SW 1271 (cell line): ENCODE results near the gene C22orf15.

ENCODE experiments used
- DNase-seq, 2 experiments: peaks; one replicate each; lab custom pipeline; 2025; lab: John Stamatoyannopoulos, UW

C22orf15 gene

GRCh38 chr22:23772649-23773473, 10.1 kb downstream of the C22orf15 start, which contains the start of gene MMP11:
Gene MMP11, plus strand, starts transcription at chr22:23772849. Its CDS starts 22 bp downstream, at chr22:23772871.
- peak in 1 of 2 experiments; percentile 6 for DNase-seq

GRCh38 chr22:23773483-23774113, 10.8 kb downstream of the C22orf15 start:
- no peak for DNase-seq

GRCh38 chr22:23774114-23774921, 11.5 kb downstream of the C22orf15 start:
- DNase-seq, result no peak

GRCh38 chr22:23774922-23775436, 12.2 kb downstream of the C22orf15 start:
- no peak for DNase-seq

- DNase-seq, result peak in 1 of 2 experiments; percentile 5
Measured at GRCh38 chr22:23775779-23776375, 13.1 kb downstream of the C22orf15 start.

- DNase-seq, result no peak
Measured at GRCh38 chr22:23777776-23778576, 15.2 kb downstream of the C22orf15 start.

- DNase-seq, result no peak
Measured at GRCh38 chr22:23778577-23778900, 15.7 kb downstream of the C22orf15 start.

- DNase-seq, result no peak
Measured at GRCh38 chr22:23779083-23779482, 16.3 kb downstream of the C22orf15 start.

- no peak for DNase-seq
Measured at GRCh38 chr22:23779731-23780130, 16.9 kb downstream of the C22orf15 start.

- DNase-seq, result no peak
Measured at GRCh38 chr22:23780146-23780748, 17.5 kb downstream of the C22orf15 start.

- DNase-seq, result no peak
Measured at GRCh38 chr22:23781065-23781464, 18.3 kb downstream of the C22orf15 start.

GRCh38 chr22:23781511-23782183, 18.9 kb downstream of the C22orf15 start:
- DNase-seq, result peak in 1 of 2 experiments; percentile 30

- no peak for DNase-seq
Measured at GRCh38 chr22:23782252-23782651, 19.5 kb downstream of the C22orf15 start.

- DNase-seq, result no peak
Measured at GRCh38 chr22:23782703-23783102, 19.9 kb downstream of the C22orf15 start.

- DNase-seq, result no peak
Measured at GRCh38 chr22:23783265-23784150, 20.7 kb downstream of the C22orf15 start.

- DNase-seq, result no peak
Measured at GRCh38 chr22:23784215-23784732, 21.5 kb downstream of the C22orf15 start.

GRCh38 chr22:23786261-23786710, 23.5 kb downstream of the C22orf15 start:
- no peak for DNase-seq

- DNase-seq, result peak; percentile 58 to 73
Measured at GRCh38 chr22:23786752-23787599, 24.2 kb downstream of the C22orf15 start, which contains the start of gene SMARCB1. Gene SMARCB1, plus strand, starts transcription at chr22:23786966. Its CDS starts 204 bp downstream, at chr22:23787170.
